OCI-LY7 (cell line): ENCODE results near the gene PHIP.

Experiments
- EZH2phosphoT487 ChIP-seq: fragments of 200-600 bp; sonication (generic); IDR thresholded peaks from 2 replicates; pipeline ENCODE4 v1.6.1; 2018; ENCODE audit warnings: low read depth, borderline replicate concordance, mild to moderate bottlenecking, mixed run types, antibody characterized with exemption, low read length, moderate library complexity, mixed read lengths
- TF ChIP-seq, protein P1 (sequence below): fragments of 200-600 bp; sonication (generic); conservative IDR thresholded peaks from 2 replicates; pipeline ENCODE4 v1.5.1; 2014; ENCODE audit warnings: mild to moderate bottlenecking, antibody characterized with exemption, low read length, moderate library complexity, mixed read lengths

DNA sequence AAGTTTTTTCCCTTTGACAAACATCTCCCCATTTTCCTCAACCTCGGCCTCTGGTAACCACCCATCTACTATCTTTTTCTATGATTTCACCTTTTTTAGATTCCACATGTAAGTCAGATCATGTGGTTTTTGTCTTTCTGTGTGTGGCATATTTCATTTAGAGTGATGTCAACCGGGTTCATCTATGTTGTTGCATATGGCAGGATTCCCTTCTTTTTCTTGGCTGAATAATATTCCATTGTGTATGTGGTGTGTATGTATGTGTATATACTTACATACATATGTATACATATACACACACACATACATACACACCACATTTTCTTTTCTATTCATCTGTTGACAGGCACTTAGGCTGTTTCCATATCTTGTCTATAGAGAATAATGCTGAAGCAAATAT lies 22.2 kb upstream of the PHIP start:
- TF ChIP-seq, protein P1, sequence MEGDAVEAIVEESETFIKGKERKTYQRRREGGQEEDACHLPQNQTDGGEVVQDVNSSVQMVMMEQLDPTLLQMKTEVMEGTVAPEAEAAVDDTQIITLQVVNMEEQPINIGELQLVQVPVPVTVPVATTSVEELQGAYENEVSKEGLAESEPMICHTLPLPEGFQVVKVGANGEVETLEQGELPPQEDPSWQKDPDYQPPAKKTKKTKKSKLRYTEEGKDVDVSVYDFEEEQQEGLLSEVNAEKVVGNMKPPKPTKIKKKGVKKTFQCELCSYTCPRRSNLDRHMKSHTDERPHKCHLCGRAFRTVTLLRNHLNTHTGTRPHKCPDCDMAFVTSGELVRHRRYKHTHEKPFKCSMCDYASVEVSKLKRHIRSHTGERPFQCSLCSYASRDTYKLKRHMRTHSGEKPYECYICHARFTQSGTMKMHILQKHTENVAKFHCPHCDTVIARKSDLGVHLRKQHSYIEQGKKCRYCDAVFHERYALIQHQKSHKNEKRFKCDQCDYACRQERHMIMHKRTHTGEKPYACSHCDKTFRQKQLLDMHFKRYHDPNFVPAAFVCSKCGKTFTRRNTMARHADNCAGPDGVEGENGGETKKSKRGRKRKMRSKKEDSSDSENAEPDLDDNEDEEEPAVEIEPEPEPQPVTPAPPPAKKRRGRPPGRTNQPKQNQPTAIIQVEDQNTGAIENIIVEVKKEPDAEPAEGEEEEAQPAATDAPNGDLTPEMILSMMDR, result no peak
- TF ChIP-seq EZH2phosphoT487, result no peak
